HepG2 (cell line): Measurements from ENCODE around the gene CD302.

ENCODE experiments used
- ESRRA ChIP-seq: sonication (generic); formaldehyde crosslinking; IDR thresholded peaks from 2 replicates; pipeline ENCODE4 v1.5.1; 2020; ENCODE audit warnings: mild to moderate bottlenecking, low read depth, missing genetic modification reagents
- JUND ChIP-seq: sonication (generic); formaldehyde crosslinking; IDR thresholded peaks from 2 replicates; pipeline ENCODE4 v1.8.0; 2022; ENCODE audit warnings: mild to moderate bottlenecking, missing genetic modification reagents
- SP2 ChIP-seq: sonication (generic); formaldehyde crosslinking; IDR thresholded peaks from 2 replicates; pipeline ENCODE4 v1.5.1; 2020; ENCODE audit warnings: mild to moderate bottlenecking, missing genetic modification reagents
- TAF15 ChIP-seq: fragments of 200-400 bp; formaldehyde crosslinking; IDR thresholded peaks from one replicate; pipeline ENCODE4 v1.6.1; 2018; ENCODE audit warnings: mild to moderate bottlenecking, low read depth, low read length; ENCODE audit not compliant: poor library complexity, severe bottlenecking
- TCF7L2 ChIP-seq: IDR thresholded peaks from 2 replicates; pipeline ENCODE4 v1.6.1; 2011; ENCODE audit warnings: mild to moderate bottlenecking, low read depth, low read length, moderate library complexity
- ZBTB21 ChIP-seq: sonication (generic); formaldehyde crosslinking; IDR thresholded peaks from 2 replicates; pipeline ENCODE4 v1.4.0; 2020; ENCODE audit warnings: missing genetic modification reagents
- ZNF768 ChIP-seq: sonication (generic); formaldehyde crosslinking; IDR thresholded peaks from 2 replicates; pipeline ENCODE4 v1.4.0; 2020; ENCODE audit warnings: missing genetic modification reagents
- TF ChIP-seq, protein P1 (sequence below): sonication (generic); formaldehyde crosslinking; IDR thresholded peaks from 2 replicates; pipeline ENCODE4 v1.4.0; 2020; ENCODE audit warnings: mild to moderate bottlenecking, missing genetic modification reagents

DNA sequence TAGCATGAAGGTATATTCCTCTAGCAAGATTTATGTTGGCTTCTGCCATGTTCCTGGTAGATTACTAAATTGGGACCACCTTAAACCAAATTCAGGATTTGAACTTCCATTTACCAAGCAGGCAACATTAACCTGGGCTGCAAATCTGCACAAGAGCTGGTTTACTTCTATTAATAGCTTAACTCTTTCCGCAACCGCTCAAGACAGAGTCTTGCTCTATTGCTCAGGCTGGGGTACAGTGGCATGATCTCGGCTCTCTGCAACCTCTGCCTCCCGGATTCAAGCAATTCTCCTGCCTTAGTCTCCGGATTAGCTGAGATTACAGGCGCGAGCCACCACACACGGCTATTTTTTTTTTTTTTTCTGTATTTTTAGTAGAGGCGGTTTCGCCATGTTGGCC lies 77.3 kb downstream of the CD302 start:
- TF ChIP-seq, protein P1, sequence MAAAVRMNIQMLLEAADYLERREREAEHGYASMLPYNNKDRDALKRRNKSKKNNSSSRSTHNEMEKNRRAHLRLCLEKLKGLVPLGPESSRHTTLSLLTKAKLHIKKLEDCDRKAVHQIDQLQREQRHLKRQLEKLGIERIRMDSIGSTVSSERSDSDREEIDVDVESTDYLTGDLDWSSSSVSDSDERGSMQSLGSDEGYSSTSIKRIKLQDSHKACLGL: no peak
- no peak for TF ChIP-seq ESRRA
- no peak for TF ChIP-seq TAF15
- no peak for TF ChIP-seq ZNF768 (CRISPR knock-in tag)
- no peak for TF ChIP-seq TCF7L2
- TF ChIP-seq SP2 (CRISPR knock-in tag): no peak
- no peak for TF ChIP-seq JUND (CRISPR knock-in tag)
- no peak for TF ChIP-seq ZBTB21
